ENCODE results near the gene SQOR.

Gene SQOR

DNA sequence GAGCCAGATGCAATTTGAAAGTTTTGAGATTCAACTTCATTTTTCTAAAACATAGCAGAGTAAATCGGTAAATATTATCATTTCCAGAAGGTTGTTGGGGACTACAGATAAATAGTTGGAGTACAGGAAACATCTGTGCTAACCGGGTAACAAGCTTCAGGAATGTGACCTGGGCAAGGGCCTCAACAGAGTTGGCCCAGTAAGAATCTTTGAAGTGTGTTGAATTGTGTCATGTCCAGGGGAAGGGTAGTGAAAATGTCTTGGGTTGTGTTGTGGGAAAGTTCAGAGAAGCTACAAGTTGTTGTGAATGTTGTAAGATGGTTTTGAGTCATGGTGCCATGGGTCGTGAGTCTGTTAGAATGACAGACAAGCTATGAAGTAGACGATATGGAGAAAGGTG is 35.7 kb downstream of the SQOR start:
- TF ChIP-seq, protein P1, sequence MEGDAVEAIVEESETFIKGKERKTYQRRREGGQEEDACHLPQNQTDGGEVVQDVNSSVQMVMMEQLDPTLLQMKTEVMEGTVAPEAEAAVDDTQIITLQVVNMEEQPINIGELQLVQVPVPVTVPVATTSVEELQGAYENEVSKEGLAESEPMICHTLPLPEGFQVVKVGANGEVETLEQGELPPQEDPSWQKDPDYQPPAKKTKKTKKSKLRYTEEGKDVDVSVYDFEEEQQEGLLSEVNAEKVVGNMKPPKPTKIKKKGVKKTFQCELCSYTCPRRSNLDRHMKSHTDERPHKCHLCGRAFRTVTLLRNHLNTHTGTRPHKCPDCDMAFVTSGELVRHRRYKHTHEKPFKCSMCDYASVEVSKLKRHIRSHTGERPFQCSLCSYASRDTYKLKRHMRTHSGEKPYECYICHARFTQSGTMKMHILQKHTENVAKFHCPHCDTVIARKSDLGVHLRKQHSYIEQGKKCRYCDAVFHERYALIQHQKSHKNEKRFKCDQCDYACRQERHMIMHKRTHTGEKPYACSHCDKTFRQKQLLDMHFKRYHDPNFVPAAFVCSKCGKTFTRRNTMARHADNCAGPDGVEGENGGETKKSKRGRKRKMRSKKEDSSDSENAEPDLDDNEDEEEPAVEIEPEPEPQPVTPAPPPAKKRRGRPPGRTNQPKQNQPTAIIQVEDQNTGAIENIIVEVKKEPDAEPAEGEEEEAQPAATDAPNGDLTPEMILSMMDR (conservative IDR thresholded peaks at IDR 0.05; ENCODE audit: low read depth, low read length): no peak
- no peak overlapping the region for H3K4me2 ChIP-seq
- H3K27ac ChIP-seq: no peak overlapping the region
- no peaks in the 10 kb centered on the region for H4K20me1 ChIP-seq (ENCODE audit: insufficient read depth)
- H3K79me2 ChIP-seq (ENCODE audit: insufficient read depth, low read depth): no peaks in the 10 kb centered on the region
- H3K36me3 ChIP-seq (ENCODE audit: insufficient read depth): no peaks in the 10 kb centered on the region; the same call in 1 of the 2 replicates
- H2AFZ ChIP-seq (ENCODE audit: low read depth): no peak overlapping the region
- H3K4me3 ChIP-seq (IDR thresholded peaks at IDR 0.05; ENCODE audit: insufficient read depth, low read depth, low read length): no peak overlapping the region
- H3K4me1 ChIP-seq (ENCODE audit: low read depth, poor library complexity, severe bottlenecking): no peaks in the 10 kb centered on the region
- H3K27me3 ChIP-seq (ENCODE audit: insufficient read depth, low read depth): no peaks in the 10 kb centered on the region
- H3K9ac ChIP-seq: no peak overlapping the region

- no peaks in the 10 kb centered on the region for H4K20me1 ChIP-seq (ENCODE audit: insufficient read depth)
- no peaks in the 10 kb centered on the region for H3K79me2 ChIP-seq (ENCODE audit: insufficient read depth, low read depth)
- TF ChIP-seq, protein P1 (conservative IDR thresholded peaks at IDR 0.05; ENCODE audit: low read depth, low read length): no peak
- no peak overlapping the region for H3K4me3 ChIP-seq (IDR thresholded peaks at IDR 0.05; ENCODE audit: insufficient read depth, low read depth, low read length)
- H3K27ac ChIP-seq: no peak overlapping the region
- no peak overlapping the region for H2AFZ ChIP-seq (ENCODE audit: low read depth)
- no peaks in the 10 kb centered on the region for H3K27me3 ChIP-seq (ENCODE audit: insufficient read depth, low read depth)
- no peaks in the 10 kb centered on the region; the same call in 1 of the 2 replicates for H3K36me3 ChIP-seq (ENCODE audit: insufficient read depth)
- H3K4me1 ChIP-seq (ENCODE audit: low read depth, poor library complexity, severe bottlenecking): no peaks in the 10 kb centered on the region
- H3K4me2 ChIP-seq: no peak overlapping the region
- no peak overlapping the region for H3K9ac ChIP-seq
Observed at GRCh38 chr15:45674677-45675076, 39.8 kb downstream of the SQOR start.

DNA sequence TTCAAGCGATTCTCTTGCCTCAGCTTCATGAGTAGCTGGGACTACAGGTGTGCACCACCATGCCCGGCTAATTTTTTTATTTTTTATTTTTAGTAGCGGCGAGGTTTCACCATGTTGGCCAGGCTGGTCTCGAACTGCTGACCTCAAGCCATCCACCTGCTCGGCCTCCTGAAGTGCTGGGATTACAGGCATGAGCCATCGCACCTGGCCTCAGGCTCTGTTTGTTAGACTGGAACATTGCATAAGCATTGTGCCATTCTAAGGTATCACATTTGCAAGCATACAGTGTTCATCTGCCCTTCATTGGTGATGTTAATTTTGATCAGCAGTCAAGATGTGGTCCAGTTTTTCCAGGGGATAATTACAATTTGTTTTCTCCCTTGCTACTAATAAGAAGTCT is 43.0 kb downstream of the SQOR start:
- no peaks in the 10 kb centered on the region for H4K20me1 ChIP-seq (ENCODE audit: insufficient read depth)
- H3K4me3 ChIP-seq (IDR thresholded peaks at IDR 0.05; ENCODE audit: insufficient read depth, low read depth, low read length): no peak overlapping the region
- H3K4me2 ChIP-seq: no peak overlapping the region
- H3K9ac ChIP-seq: no peak overlapping the region
- H3K4me1 ChIP-seq (ENCODE audit: low read depth, poor library complexity, severe bottlenecking): no peaks in the 10 kb centered on the region
- H3K27ac ChIP-seq: no peak overlapping the region
- H3K36me3 ChIP-seq (ENCODE audit: insufficient read depth): no peaks in the 10 kb centered on the region
- TF ChIP-seq, protein P1 (conservative IDR thresholded peaks at IDR 0.05; ENCODE audit: low read depth, low read length): no peak
- H3K27me3 ChIP-seq (ENCODE audit: insufficient read depth, low read depth): no peaks in the 10 kb centered on the region
- H2AFZ ChIP-seq (ENCODE audit: low read depth): no peak overlapping the region
- H3K79me2 ChIP-seq (ENCODE audit: insufficient read depth, low read depth): no peaks in the 10 kb centered on the region

GRCh38 chr15:45678459-45679178 is 43.8 kb downstream of the SQOR start:
- TF ChIP-seq, protein P1 (conservative IDR thresholded peaks at IDR 0.05; ENCODE audit: low read depth, low read length): no peak
- Histone ChIP-seq H2AFZ (ENCODE audit: low read depth) (no peak overlapping the region), H3K4me3 (IDR thresholded peaks at IDR 0.05; ENCODE audit: insufficient read depth, low read depth, low read length) (no peak overlapping the region), H3K4me2 (no peak overlapping the region), H4K20me1 (ENCODE audit: insufficient read depth) (no peaks in the 10 kb centered on the region), H3K9ac (no peak overlapping the region), H3K4me1 (ENCODE audit: low read depth, poor library complexity, severe bottlenecking) (no peaks in the 10 kb centered on the region), H3K27ac (no peak overlapping the region), H3K36me3 (ENCODE audit: insufficient read depth) (no peaks in the 10 kb centered on the region), H3K27me3 (ENCODE audit: insufficient read depth, low read depth) (no peaks in the 10 kb centered on the region), H3K79me2 (ENCODE audit: insufficient read depth, low read depth) (no peaks in the 10 kb centered on the region)
